C4-2B (cell line): ENCODE results near the gene DHX15.

ENCODE experiments used
- ZFX ChIP-seq: fragments of 450-650 bp; IDR thresholded peaks from 2 replicates; pipeline ENCODE4 v1.6.1; 2017
- TF ChIP-seq, protein P1 (sequence below): fragments of 450-650 bp; conservative IDR thresholded peaks from 2 replicates; pipeline ENCODE4 v1.5.1; 2017; ENCODE audit warnings: mild to moderate bottlenecking

- TF ChIP-seq, protein P1, sequence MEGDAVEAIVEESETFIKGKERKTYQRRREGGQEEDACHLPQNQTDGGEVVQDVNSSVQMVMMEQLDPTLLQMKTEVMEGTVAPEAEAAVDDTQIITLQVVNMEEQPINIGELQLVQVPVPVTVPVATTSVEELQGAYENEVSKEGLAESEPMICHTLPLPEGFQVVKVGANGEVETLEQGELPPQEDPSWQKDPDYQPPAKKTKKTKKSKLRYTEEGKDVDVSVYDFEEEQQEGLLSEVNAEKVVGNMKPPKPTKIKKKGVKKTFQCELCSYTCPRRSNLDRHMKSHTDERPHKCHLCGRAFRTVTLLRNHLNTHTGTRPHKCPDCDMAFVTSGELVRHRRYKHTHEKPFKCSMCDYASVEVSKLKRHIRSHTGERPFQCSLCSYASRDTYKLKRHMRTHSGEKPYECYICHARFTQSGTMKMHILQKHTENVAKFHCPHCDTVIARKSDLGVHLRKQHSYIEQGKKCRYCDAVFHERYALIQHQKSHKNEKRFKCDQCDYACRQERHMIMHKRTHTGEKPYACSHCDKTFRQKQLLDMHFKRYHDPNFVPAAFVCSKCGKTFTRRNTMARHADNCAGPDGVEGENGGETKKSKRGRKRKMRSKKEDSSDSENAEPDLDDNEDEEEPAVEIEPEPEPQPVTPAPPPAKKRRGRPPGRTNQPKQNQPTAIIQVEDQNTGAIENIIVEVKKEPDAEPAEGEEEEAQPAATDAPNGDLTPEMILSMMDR: no peak
- no peak for TF ChIP-seq ZFX
These were observed 106.4 kb downstream of the DHX15 start for GRCh38 chr4:24477919-24478318.
